HepG2 (cell line): ENCODE results near the gene ZBTB7B. TPM values are rescaled to one million over a fixed set of nuclear protein-coding genes. Genes with fewer than 3 reads are reported as not detected.

ENCODE experiments used
- CENPT ChIP-seq: sonication (generic); formaldehyde crosslinking; IDR thresholded peaks from 2 replicates; pipeline ENCODE4 v1.8.0; 2022; ENCODE audit warnings: low read depth, mild to moderate bottlenecking, moderate library complexity, missing genetic modification reagents
- HOXD1 ChIP-seq: sonication (generic); formaldehyde crosslinking; IDR thresholded peaks from 2 replicates; pipeline ENCODE4 v1.5.0; 2020; ENCODE audit warnings: missing genetic modification reagents
- MED8 ChIP-seq: sonication (generic); formaldehyde crosslinking; IDR thresholded peaks from 2 replicates; pipeline ENCODE4 v1.8.1; 2023; ENCODE audit warnings: mild to moderate bottlenecking, missing genetic modification reagents; ENCODE audit not compliant: insufficient replicate concordance
- NPAS2 ChIP-seq: sonication (generic); formaldehyde crosslinking; IDR thresholded peaks from 2 replicates; pipeline ENCODE4 v1.8.0; 2022; ENCODE audit warnings: mild to moderate bottlenecking, missing genetic modification reagents, borderline replicate concordance
- POLR2AphosphoS2 ChIP-seq: IDR thresholded peaks from 2 replicates; pipeline ENCODE4 v1.6.1; 2011; ENCODE audit warnings: low read depth, low read length, improper control_type of control experiment
- POLR2G ChIP-seq: fragments of 200-400 bp; formaldehyde crosslinking; IDR thresholded peaks from 2 replicates; pipeline ENCODE4 v1.6.1; 2018; ENCODE audit warnings: mild to moderate bottlenecking, low read depth, low read length, moderate library complexity
- REL ChIP-seq: sonication (generic); formaldehyde crosslinking; conservative IDR thresholded peaks from 2 replicates; pipeline ENCODE4 v1.8.0; 2022; ENCODE audit warnings: mild to moderate bottlenecking, missing genetic modification reagents, moderate library complexity
- XBP1 ChIP-seq: sonication (generic); formaldehyde crosslinking; IDR thresholded peaks from 2 replicates; pipeline ENCODE4 v1.5.0; 2020; ENCODE audit warnings: missing genetic modification reagents
- XRCC5 ChIP-seq: fragments of 200-400 bp; formaldehyde crosslinking; optimal IDR thresholded peaks from 2 replicates; pipeline ENCODE3; 2017; ENCODE audit warnings: mild to moderate bottlenecking, low read length
- ZNF546 ChIP-seq: sonication (generic); formaldehyde crosslinking; conservative IDR thresholded peaks from 2 replicates; pipeline ENCODE4 v1.8.1; 2023; ENCODE audit warnings: mild to moderate bottlenecking, missing genetic modification reagents
- ZNF652 ChIP-seq: IDR thresholded peaks from 2 replicates; pipeline ENCODE4 v1.6.1; 2016; ENCODE audit warnings: low read depth, borderline replicate concordance
- ZNF746 ChIP-seq: sonication (generic); formaldehyde crosslinking; IDR thresholded peaks from 2 replicates; pipeline ENCODE4 v1.8.0; 2022; ENCODE audit warnings: mild to moderate bottlenecking, missing genetic modification reagents
- ZNF792 ChIP-seq: IDR thresholded peaks from 2 replicates; pipeline ENCODE4 v1.6.1; 2016
- ZSCAN30 ChIP-seq: sonication (generic); formaldehyde crosslinking; IDR thresholded peaks from 2 replicates; pipeline ENCODE4 v1.5.0; 2020; ENCODE audit warnings: mild to moderate bottlenecking, missing genetic modification reagents
- polyA plus RNA-seq, 8 experiments: library from polyadenylated mRNA; depleted of rRNA in 3 of 8; stranded (reverse) in 7 of 8; unstranded in 1 of 8; fragments of >200 nt; fragmentation: Illumina TruSeq in 4 of 8; extraction: Trizol in 4 of 8; gene quantifications; 2 replicates each; pipeline versions ENCODE4 v1.2.1 to v1.2.3, GENCODE V29; 2011 to 2016; ENCODE audit warnings: low read depth in 4 of 8, missing spikeins in 1 of 8, mixed read lengths in 1 of 8; ENCODE audit not compliant: insufficient read depth in 1 of 8
- total RNA-seq, 5 experiments: library from RNA; depleted of rRNA; stranded (reverse); fragments of >200 nt; fragmentation: Illumina TruSeq; extraction: Trizol; gene quantifications; 2 replicates each; pipeline ENCODE4 v1.2.3, GENCODE V29; 2016; ENCODE audit warnings: low read depth in 1 of 5
- TF ChIP-seq, protein P1 (sequence below): sonication (generic); formaldehyde crosslinking; IDR thresholded peaks from 2 replicates; pipeline ENCODE4 v1.4.0; 2020; ENCODE audit warnings: missing genetic modification reagents
- TF ChIP-seq, protein P2 (sequence below): sonication (generic); formaldehyde crosslinking; IDR thresholded peaks from 2 replicates; pipeline ENCODE4 v1.5.0; 2020; ENCODE audit warnings: missing genetic modification reagents, mild to moderate bottlenecking, borderline replicate concordance
- TF ChIP-seq, protein P3 (sequence below): sonication (generic); formaldehyde crosslinking; IDR thresholded peaks from 2 replicates; pipeline ENCODE4 v1.8.1; 2023; ENCODE audit warnings: mild to moderate bottlenecking, missing genetic modification reagents
- TF ChIP-seq, protein P4 (sequence below): sonication (generic); formaldehyde crosslinking; IDR thresholded peaks from 2 replicates; pipeline ENCODE4 v1.4.0; 2020; ENCODE audit warnings: mild to moderate bottlenecking, missing genetic modification reagents, borderline replicate concordance

The ZBTB7B gene
- total and polyA plus RNA-seq, 2 of the 13 experiments (the other 11 are each of a cell fraction or from before 2014, with no cell fraction given), result 15.5 to 17.5 TPM

DNA sequence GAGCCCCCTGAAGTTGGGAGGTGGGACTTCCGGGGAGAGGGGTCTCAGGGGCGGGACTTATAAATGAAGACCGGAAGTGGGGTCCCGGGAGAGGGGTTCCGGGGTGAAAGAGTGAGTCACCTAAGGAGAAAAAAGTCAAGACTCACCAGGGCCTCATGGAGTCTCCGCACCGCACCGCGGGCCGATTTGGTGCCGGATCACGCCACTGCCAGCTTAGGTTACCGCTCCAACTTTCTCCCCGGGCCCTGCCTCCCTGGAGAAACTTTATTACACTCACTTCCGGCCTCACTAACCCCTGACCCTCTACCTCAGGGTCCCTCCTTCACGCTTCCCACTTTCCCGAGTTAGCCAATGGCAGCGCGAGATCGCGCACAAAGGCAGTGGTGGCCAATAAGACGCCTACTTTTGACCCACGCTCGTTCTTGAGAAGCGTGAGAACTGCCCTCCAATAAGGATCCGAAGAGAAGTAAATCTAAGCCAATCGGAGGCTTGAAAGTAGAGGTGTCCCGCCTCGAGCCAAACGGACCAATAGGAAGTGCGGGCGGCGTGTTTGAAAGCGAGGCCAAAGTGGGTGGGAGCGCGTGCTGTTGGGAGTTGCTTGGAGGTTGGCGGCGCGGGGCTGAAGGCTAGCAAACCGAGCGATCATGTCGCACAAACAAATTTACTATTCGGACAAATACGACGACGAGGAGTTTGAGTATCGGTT is 28.3 kb upstream of the ZBTB7B start, which contains the start of gene CKS1B (continued):
- TF ChIP-seq, protein P1, sequence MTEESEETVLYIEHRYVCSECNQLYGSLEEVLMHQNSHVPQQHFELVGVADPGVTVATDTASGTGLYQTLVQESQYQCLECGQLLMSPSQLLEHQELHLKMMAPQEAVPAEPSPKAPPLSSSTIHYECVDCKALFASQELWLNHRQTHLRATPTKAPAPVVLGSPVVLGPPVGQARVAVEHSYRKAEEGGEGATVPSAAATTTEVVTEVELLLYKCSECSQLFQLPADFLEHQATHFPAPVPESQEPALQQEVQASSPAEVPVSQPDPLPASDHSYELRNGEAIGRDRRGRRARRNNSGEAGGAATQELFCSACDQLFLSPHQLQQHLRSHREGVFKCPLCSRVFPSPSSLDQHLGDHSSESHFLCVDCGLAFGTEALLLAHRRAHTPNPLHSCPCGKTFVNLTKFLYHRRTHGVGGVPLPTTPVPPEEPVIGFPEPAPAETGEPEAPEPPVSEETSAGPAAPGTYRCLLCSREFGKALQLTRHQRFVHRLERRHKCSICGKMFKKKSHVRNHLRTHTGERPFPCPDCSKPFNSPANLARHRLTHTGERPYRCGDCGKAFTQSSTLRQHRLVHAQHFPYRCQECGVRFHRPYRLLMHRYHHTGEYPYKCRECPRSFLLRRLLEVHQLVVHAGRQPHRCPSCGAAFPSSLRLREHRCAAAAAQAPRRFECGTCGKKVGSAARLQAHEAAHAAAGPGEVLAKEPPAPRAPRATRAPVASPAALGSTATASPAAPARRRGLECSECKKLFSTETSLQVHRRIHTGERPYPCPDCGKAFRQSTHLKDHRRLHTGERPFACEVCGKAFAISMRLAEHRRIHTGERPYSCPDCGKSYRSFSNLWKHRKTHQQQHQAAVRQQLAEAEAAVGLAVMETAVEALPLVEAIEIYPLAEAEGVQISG (CRISPR knock-in tag), result peak; percentile 54; the same call in 1 of the 2 replicates
- TF ChIP-seq XRCC5, result peak; percentile 73
- peak; percentile 97; the same call in 1 of the 2 replicates for TF ChIP-seq REL (CRISPR knock-in tag)
- TF ChIP-seq ZNF746 (CRISPR knock-in tag), result 0 out of 2 replicates have a peak, but pooled peaks have one; percentile 44
- TF ChIP-seq POLR2G, result peak; percentile 83
- no peak for TF ChIP-seq MED8
- TF ChIP-seq ZNF792, result no peak
- TF ChIP-seq POLR2AphosphoS2, result peak; percentile 18; the same call in 1 of the 2 replicates
- TF ChIP-seq NPAS2 (CRISPR knock-in tag), result no peak
- no peak for TF ChIP-seq ZNF652 (CRISPR knock-in tag)
- no peak for TF ChIP-seq XBP1 (CRISPR knock-in tag)
- no peak for TF ChIP-seq HOXD1
- peak; percentile 82; the same call in 1 of the 2 replicates for TF ChIP-seq CENPT (CRISPR knock-in tag)
- TF ChIP-seq ZNF546 (CRISPR knock-in tag), result 0 out of 2 replicates have a peak, but pooled peaks have one; percentile 49
- TF ChIP-seq, protein P2, sequence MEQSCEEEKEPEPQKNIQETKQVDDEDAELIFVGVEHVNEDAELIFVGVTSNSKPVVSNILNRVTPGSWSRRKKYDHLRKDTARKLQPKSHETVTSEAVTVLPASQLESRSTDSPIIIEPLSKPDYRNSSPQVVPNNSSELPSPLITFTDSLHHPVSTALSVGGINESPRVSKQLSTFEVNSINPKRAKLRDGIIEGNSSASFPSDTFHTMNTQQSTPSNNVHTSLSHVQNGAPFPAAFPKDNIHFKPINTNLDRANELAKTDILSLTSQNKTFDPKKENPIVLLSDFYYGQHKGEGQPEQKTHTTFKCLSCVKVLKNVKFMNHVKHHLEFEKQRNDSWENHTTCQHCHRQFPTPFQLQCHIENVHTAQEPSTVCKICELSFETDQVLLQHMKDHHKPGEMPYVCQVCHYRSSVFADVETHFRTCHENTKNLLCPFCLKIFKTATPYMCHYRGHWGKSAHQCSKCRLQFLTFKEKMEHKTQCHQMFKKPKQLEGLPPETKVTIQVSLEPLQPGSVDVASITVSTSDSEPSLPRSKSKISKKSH, result 0 out of 2 replicates have a peak, but pooled peaks have one; percentile 43
- no peak for TF ChIP-seq ZSCAN30 (CRISPR knock-in tag)
- TF ChIP-seq, protein P3, sequence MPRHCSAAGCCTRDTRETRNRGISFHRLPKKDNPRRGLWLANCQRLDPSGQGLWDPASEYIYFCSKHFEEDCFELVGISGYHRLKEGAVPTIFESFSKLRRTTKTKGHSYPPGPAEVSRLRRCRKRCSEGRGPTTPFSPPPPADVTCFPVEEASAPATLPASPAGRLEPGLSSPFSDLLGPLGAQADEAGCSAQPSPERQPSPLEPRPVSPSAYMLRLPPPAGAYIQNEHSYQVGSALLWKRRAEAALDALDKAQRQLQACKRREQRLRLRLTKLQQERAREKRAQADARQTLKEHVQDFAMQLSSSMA (CRISPR knock-in tag), result 0 out of 2 replicates have a peak, but pooled peaks have one; percentile 8
- TF ChIP-seq, protein P4, sequence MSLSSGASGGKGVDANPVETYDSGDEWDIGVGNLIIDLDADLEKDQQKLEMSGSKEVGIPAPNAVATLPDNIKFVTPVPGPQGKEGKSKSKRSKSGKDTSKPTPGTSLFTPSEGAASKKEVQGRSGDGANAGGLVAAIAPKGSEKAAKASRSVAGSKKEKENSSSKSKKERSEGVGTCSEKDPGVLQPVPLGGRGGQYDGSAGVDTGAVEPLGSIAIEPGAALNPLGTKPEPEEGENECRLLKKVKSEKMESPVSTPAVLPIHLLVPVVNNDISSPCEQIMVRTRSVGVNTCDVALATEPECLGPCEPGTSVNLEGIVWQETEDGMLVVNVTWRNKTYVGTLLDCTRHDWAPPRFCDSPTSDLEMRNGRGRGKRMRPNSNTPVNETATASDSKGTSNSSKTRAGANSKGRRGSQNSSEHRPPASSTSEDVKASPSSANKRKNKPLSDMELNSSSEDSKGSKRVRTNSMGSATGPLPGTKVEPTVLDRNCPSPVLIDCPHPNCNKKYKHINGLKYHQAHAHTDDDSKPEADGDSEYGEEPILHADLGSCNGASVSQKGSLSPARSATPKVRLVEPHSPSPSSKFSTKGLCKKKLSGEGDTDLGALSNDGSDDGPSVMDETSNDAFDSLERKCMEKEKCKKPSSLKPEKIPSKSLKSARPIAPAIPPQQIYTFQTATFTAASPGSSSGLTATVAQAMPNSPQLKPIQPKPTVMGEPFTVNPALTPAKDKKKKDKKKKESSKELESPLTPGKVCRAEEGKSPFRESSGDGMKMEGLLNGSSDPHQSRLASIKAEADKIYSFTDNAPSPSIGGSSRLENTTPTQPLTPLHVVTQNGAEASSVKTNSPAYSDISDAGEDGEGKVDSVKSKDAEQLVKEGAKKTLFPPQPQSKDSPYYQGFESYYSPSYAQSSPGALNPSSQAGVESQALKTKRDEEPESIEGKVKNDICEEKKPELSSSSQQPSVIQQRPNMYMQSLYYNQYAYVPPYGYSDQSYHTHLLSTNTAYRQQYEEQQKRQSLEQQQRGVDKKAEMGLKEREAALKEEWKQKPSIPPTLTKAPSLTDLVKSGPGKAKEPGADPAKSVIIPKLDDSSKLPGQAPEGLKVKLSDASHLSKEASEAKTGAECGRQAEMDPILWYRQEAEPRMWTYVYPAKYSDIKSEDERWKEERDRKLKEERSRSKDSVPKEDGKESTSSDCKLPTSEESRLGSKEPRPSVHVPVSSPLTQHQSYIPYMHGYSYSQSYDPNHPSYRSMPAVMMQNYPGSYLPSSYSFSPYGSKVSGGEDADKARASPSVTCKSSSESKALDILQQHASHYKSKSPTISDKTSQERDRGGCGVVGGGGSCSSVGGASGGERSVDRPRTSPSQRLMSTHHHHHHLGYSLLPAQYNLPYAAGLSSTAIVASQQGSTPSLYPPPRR, result peak; percentile 13; the same call in 1 of the 2 replicates
